Activated CD4-positive, CD25-positive, alpha-beta regulatory T cell treated with anti-CD3 and anti-CD28 coated beads, Interleukin-2, amount 50 U/mL, for 16 hours (primary cell): Measurements from ENCODE around the gene PROKR2.

Source experiments
- DNase-seq: peaks from one replicate; pipeline ENCODE4 v3.0.0-alpha.2; 2020; ENCODE audit warnings: low read depth, low spot score

The PROKR2 gene

DNA sequence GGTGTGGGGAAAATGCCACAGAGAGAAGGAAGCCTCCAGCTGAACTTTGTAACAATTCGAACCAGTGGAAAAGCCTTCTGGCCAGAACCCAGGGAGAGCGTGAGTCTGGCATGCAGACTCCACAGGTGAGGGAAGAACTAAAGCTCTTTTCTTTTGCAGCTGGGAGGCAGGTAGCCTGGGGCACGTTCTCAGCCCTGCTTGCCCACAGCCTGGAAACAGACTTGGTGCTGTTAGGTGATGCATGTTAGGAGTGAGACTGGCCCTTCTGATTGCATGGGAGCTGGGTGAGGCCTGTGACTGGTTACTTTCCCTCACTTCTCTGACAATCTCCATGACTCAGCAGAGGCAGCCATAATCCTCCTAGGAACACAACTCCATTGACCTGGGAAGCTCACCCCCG is 34.2 kb downstream of the PROKR2 start:
- no peak for DNase-seq

DNA sequence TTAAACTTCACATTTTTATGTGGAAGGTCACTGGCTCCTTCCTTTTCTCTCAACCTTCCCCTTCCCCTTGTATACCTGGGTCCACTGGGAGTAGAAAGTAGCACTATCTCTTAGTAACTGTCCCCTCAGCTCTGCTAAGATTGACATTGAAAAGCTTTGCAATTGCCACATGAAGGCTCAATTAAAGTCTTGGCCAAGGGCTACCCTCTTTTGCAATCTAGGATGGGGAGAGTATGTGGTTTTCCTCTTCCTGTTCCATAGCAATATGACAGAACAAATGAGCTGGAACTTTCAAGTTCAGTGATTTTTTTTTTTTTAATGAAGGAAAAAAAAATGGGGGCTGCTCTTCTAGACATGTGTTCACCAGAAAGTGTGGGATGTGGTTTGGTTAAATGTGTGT is 37.1 kb downstream of the PROKR2 start:
- DNase-seq = no peak

DNA sequence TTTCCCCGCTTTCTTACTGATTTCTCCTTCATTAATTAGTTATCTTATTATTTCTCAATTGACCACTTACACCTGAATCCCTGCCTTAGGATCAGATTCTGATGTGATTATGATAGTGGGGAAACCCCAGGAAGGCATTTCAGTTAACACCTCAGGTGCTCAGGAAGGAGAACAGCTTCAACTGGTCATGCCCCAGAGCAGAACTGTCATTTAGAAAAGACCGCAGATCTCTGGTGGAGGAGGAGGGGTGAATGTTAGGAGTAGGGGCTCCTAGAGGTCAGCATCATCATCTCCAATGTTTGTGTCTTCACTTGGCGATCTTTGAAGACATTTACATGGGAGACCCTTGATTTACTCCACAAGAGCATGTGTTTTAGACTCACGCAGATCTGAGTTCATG is 44.5 kb downstream of the PROKR2 start:
- DNase-seq = no peak

DNA sequence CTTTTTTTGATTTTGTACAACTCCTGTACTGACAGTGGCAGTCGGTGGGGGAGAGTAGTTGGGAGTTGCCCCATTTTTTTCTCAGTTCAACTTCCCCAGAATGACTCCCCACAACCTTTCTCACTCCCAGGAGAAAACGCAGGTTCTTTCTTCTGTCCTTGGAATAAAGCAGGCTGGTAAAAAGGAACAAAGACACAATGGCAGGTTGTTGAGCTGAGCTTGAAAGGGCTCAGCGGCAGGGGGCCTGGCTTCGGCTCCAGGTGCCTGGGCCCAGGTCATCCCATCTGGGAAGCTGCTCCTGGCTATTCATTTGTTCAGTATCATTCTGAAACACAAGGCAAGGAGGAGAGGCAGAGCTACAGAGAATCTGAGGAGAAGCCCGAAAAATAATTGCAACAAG is 46.2 kb downstream of the PROKR2 start:
- no peak for DNase-seq

DNA sequence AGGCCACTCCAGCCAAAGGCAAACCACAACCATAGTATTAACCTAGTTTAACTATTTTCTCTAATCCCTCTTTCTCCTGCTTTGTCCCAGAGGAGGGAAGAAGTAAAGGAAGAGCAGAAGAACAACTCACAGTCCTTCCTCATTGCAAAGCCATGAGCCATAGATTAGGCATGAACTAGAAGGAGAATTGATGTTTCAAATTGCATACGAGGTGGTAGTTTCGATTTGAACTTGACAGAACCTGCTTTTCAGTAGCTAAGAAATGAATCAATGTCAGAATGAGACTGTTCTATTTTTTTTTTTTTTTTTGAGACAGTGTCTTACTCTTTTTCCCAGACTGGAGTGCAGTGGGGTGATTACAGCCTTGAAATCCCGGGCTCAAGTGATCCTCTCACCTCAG is 48.3 kb downstream of the PROKR2 start:
- DNase-seq = no peak

DNA sequence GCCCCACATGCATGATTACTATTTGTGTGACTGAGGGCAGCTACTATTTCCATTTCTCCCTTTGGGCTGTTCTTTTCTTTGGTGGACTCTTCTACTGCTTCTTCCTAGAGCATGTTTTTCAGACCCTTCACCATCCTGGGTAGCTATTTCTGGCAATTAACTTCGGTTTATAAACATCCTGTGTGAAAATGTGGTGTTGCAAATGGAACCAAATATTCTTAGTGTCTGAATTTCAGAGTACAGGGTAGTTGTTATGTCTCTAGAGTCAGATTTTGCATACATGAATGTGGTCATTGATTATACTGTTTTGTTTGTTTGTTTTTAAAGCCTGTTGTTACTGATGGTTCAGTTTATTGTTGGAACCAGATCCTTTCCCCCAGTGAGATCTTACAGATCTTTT is 49.7 kb downstream of the PROKR2 start:
- no peak for DNase-seq
